ENCODE results near the gene DCTN3. TPM values are rescaled to one million over a fixed set of nuclear protein-coding genes. Genes with fewer than 3 reads are reported as not detected.

Gene DCTN3
- total RNA-seq, 1 donor from 2014 or later, result 135 TPM

DNA sequence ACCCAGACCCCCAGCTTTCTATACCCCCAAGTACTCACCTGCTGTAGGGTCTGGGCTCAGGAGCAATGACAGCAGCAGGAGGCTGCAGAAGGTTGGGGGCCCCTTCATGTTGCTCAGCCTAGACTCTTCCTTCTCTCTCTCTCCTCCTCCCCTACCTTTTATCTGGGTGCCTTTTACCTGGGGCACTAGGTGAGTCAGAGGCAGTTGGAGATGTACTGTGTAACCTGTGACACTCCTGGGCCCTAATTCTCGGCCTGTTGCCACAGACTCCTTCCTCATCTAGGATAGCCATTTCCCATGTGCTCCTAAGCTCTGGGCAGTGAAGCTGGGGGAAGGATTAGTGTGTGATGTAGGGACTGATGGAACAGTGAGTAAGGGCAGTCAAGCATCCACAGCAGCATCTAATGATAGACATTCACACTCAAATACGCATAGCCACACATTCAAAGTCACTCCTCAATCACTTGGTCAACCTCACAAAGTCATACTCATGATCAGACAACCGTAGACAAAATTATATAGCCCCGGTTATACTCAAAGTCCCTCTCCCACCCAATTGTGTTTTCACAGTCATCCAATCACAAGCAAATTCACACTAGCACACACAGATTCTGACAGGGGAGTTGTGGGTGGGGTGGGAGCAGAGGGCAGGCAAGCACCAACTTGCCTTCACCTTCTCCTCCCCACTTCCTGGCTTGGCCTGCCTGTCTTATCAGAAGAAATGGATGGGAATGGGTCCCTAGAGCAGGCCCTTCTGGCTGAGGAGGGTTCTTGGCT lies 42.4 kb upstream of the DCTN3 start, which contains the start of gene CCL27:
CCL27 (minus strand) TSS at position 132 of the 777 bp plus-strand sequence; CDS start at position 108, 24 bp downstream.
- peaks cover 22% of the 10 kb centered on the region for H3K36me3 ChIP-seq
- intact Hi-C loops (cut with micrococcal nuclease), result no loop called here
- H3K4me3 ChIP-seq, result no peak within 1 kb of the TSS
- peaks cover 29% of the 10 kb centered on the region for H3K4me1 ChIP-seq
- TF ChIP-seq, protein P1, sequence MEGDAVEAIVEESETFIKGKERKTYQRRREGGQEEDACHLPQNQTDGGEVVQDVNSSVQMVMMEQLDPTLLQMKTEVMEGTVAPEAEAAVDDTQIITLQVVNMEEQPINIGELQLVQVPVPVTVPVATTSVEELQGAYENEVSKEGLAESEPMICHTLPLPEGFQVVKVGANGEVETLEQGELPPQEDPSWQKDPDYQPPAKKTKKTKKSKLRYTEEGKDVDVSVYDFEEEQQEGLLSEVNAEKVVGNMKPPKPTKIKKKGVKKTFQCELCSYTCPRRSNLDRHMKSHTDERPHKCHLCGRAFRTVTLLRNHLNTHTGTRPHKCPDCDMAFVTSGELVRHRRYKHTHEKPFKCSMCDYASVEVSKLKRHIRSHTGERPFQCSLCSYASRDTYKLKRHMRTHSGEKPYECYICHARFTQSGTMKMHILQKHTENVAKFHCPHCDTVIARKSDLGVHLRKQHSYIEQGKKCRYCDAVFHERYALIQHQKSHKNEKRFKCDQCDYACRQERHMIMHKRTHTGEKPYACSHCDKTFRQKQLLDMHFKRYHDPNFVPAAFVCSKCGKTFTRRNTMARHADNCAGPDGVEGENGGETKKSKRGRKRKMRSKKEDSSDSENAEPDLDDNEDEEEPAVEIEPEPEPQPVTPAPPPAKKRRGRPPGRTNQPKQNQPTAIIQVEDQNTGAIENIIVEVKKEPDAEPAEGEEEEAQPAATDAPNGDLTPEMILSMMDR (IDR thresholded peaks at IDR 0.05; ENCODE audit: borderline replicate concordance), result no peak
- H3K9me3 ChIP-seq (replicated peaks), result no peaks in the 10 kb centered on the region
- no peak for DNase-seq
- no peaks in the 10 kb centered on the region for H3K27me3 ChIP-seq (ENCODE audit: low read depth)
- peak within 1 kb of the TSS; percentile 98 for H3K27ac ChIP-seq (replicated peaks)

DNA sequence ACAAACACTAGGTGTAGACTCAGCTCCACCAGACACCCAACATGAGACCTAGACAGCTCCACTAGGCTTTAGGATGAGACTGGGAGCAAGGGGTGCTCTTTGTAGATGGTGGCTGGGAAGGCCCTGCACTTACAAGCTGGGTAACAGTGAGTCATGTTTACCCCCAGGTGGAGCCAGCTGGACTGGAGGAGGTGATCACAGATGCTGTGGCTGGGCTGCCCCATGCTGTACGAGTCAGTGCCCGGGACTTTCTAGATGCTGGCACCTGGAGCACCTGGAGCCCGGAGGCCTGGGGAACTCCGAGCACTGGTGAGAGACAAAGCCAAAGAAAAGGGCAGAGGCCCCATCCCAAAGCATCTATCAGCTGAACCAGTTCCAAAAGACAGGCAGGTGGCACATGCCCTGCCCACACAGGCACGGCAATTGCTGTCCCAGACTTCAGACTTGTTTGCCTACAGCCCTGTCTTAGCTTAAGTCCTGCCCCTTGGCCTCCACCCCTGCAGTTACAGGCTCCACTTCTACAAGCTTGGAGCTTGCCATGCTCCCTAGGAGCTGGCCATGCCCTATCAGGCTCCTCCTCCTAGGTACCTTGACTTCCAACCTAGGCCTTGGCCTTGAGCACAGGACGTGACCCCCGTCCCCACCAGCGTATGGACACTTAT lies 39.4 kb upstream of the DCTN3 start:
- intact Hi-C loops (cut with micrococcal nuclease), result no loop called here
- peaks cover 22% of the 10 kb centered on the region for H3K36me3 ChIP-seq
- TF ChIP-seq, protein P1 (IDR thresholded peaks at IDR 0.05; ENCODE audit: borderline replicate concordance), result no peak

DNA sequence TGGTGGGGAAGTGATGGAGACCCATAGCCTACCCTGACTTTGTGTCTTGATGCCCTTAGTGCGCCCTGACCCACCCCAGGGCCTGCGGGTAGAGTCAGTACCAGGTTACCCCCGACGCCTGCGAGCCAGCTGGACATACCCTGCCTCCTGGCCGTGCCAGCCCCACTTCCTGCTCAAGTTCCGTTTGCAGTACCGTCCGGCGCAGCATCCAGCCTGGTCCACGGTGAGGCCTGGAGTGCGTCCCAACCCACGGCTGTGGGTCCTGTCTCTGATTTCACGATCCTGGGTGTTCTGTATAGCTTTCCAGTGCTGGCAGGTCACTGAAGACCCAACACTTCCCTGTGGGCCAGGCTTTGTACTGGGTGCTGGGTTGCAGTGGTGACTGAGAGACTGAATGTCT lies 38.2 kb upstream of the DCTN3 start:
- no peaks in the 10 kb centered on the region for H3K27me3 ChIP-seq (ENCODE audit: low read depth)
- no peak overlapping the region for H3K4me3 ChIP-seq
- H3K27ac ChIP-seq (replicated peaks), result no peak overlapping the region
- intact Hi-C loops (cut with micrococcal nuclease), result no loop called here
- peaks cover 22% of the 10 kb centered on the region for H3K36me3 ChIP-seq
- H3K9me3 ChIP-seq (replicated peaks), result no peaks in the 10 kb centered on the region
- peaks cover 35% of the 10 kb centered on the region for H3K4me1 ChIP-seq
- no peak for DNase-seq
- TF ChIP-seq, protein P1 (IDR thresholded peaks at IDR 0.05; ENCODE audit: borderline replicate concordance), result no peak

More for the DNA sequence above, 39.4 kb upstream of the DCTN3 start:
- H3K27ac ChIP-seq (replicated peaks), result no peak overlapping the region
- H3K4me3 ChIP-seq, result no peak overlapping the region
- no peak for DNase-seq
- H3K4me1 ChIP-seq, result peaks cover 27% of the 10 kb centered on the region
- H3K9me3 ChIP-seq (replicated peaks), result no peaks in the 10 kb centered on the region
- no peaks in the 10 kb centered on the region for H3K27me3 ChIP-seq (ENCODE audit: low read depth)

DNA sequence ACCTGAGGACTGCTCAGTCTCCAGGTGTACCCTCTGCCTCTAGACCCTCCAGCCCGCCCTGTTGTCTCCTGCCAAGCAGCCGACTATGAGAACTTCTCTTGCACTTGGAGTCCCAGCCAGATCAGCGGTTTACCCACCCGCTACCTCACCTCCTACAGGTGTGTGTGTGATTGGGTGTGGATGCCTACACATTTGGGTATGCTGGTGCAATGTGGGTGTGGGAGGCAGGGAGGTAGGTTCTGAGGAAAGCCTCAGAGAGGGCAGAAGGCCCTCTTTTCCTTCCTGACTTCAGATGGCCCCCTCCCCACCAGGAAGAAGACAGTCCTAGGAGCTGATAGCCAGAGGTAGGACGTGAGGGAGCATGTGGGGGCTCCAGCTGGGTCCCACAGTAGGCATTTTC lies 36.7 kb upstream of the DCTN3 start:
- TF ChIP-seq, protein P1 (IDR thresholded peaks at IDR 0.05; ENCODE audit: borderline replicate concordance), result no peak
- intact Hi-C loops (cut with micrococcal nuclease), result no loop called here
- Histone ChIP-seq H3K9me3 (replicated peaks) (no peaks in the 10 kb centered on the region), H3K27me3 (ENCODE audit: low read depth) (no peaks in the 10 kb centered on the region), H3K4me1 (peaks cover 48% of the 10 kb centered on the region), H3K4me3 (no peak overlapping the region), H3K27ac (replicated peaks) (no peak overlapping the region), H3K36me3 (peaks cover 22% of the 10 kb centered on the region)
- no peak for DNase-seq

DNA sequence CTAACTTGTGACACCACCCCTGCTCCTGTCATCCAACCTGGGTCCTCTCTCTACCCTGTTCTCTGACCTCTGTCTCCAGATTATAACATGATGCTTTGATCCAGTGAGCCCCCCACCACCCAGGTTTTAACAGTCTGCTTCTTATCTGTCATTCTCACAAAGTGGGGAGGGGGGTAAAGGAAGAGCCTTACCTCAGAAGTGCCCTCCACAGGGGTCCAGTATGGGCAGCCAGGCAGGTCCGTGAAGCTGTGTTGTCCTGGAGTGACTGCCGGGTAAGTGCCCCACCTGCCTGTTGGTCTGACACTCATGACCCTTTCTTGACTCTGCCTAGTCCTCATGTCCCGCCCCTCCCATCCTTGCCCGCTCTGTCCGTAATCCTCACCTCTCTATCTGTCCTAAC lies 35.1 kb upstream of the DCTN3 start:
- H3K27ac ChIP-seq (replicated peaks), result peak overlapping the region; percentile 93
- intact Hi-C loops (cut with micrococcal nuclease), result no loop called here
- no peaks in the 10 kb centered on the region for H3K9me3 ChIP-seq (replicated peaks)
- no peaks in the 10 kb centered on the region for H3K27me3 ChIP-seq (ENCODE audit: low read depth)
- peaks cover 62% of the 10 kb centered on the region for H3K4me1 ChIP-seq
- no peak for DNase-seq
- H3K4me3 ChIP-seq, result peak overlapping the region; percentile 37
- peaks cover 15% of the 10 kb centered on the region for H3K36me3 ChIP-seq
- TF ChIP-seq, protein P1 (IDR thresholded peaks at IDR 0.05; ENCODE audit: borderline replicate concordance), result no peak
